ENCODE measurements around the gene VPS37B.
"Not testable (repeated sequence)": the region's sequence is repeated elsewhere in the genome, so short reads cannot be mapped to it uniquely, and the experiment has no call there.

VPS37B gene, protein sequence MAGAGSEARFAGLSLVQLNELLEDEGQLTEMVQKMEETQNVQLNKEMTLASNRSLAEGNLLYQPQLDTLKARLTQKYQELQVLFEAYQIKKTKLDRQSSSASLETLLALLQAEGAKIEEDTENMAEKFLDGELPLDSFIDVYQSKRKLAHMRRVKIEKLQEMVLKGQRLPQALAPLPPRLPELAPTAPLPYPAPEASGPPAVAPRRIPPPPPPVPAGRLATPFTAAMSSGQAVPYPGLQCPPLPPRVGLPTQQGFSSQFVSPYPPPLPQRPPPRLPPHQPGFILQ

DNA sequence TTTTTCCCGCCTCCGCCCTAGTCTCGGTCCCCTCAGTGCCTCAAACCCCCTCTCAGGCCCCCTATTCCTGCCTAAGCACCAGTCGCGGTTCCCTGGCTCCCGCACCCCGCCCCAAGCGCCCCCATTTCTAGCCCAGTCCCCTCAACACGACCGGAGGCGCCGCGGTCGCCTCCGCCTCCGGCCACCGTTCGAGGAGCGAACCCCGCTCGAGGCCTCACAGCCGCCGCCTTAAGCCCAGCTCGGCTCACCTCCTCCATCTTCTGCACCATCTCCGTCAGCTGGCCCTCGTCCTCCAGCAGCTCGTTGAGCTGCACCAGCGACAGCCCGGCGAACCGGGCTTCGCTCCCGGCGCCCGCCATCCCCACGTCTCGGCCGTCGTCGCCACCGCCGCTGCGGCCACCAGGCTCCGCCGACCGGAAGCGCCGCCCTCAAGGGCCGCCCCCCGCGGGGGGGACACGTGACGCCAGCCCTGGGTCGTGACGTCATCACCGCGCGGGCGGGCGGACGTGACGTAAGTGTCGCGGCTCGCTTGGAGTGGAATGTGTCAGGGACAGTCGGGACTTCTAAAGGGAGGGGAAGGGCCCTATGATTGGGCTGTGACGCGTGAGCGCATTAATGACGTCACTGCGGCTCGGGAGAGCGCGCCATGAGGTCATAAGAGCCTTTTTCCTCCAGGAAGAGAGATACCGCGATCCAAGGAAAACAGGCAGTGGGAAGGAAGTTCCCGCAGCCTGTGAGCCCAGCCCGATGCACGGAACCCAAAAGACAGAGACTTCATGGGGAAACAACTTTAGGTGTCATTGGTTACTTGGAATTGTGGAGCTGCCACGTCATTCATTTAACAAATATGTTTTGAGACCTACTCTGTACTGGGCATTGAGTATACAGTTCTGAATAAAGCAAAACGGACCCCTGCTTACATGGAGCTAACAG is at the start of gene VPS37B:
TSS of gene VPS37B (minus strand) at position 421 of the 933 bp plus-strand sequence. CDS start at position 359, 62 bp downstream.
- in situ Hi-C loops (cut with HindIII; ENCODE audit: low sequenced_read_pairs) = no loop called here
- peak within 1 kb of the TSS; percentile 84 for H3K4me3 ChIP-seq (ENCODE audit: low read depth, low read length)
- TF ChIP-seq, protein P1, sequence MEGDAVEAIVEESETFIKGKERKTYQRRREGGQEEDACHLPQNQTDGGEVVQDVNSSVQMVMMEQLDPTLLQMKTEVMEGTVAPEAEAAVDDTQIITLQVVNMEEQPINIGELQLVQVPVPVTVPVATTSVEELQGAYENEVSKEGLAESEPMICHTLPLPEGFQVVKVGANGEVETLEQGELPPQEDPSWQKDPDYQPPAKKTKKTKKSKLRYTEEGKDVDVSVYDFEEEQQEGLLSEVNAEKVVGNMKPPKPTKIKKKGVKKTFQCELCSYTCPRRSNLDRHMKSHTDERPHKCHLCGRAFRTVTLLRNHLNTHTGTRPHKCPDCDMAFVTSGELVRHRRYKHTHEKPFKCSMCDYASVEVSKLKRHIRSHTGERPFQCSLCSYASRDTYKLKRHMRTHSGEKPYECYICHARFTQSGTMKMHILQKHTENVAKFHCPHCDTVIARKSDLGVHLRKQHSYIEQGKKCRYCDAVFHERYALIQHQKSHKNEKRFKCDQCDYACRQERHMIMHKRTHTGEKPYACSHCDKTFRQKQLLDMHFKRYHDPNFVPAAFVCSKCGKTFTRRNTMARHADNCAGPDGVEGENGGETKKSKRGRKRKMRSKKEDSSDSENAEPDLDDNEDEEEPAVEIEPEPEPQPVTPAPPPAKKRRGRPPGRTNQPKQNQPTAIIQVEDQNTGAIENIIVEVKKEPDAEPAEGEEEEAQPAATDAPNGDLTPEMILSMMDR (IDR thresholded peaks at IDR 0.05; ENCODE audit: low read depth, low read length, missing control alignments) = no peak
- DNase-seq (ENCODE audit: low read depth) = no peak

DNA sequence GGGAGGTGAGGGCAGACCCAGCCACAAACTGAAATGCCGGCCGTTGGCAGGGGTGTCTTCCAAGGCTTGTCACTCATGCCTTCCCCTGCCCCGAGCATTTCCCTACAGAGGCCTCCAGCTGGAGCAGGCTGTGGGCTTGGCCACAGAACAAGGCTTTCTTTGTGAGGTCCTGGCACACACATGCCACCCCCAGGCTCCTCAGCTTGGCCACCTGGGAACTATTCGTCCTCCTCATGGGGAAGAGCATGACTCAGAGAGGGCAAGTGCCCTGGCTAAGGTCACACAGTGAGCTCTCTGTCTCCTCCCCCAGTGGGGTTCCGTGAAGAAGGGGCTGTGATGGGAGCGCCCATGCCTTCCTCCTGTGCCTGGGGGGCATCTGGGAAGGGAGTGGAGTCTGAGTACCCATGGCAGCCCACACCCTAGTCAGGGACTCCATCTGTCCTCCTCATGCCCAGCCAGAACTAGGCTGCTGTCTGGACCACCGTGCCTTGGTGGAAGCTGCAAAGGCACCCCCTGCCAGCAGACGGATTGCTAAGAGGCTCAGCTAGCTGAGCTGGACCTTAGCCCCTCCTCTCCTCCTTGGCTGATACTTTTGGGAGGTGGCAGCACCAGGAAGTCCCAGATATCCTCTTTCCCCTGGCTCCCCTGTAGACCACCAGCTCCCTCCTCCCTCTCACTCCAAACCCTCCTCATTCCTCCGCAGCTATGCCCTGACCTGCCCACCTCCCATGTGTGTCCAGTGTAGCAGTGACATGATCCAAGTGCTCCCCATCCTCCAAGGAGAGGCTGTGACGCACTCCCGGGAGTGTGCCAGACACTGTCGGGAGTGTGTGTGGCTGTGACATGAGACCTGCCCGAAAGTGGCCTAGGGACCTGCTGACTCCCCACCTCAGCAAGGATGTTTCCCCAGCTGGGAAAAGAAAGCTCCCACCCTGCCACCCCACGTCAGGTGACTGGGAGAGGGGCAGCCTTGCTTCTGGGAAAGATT is 49.0 kb upstream of the VPS37B start:
- no peak for DNase-seq (ENCODE audit: low read depth)
- TF ChIP-seq, protein P1 (IDR thresholded peaks at IDR 0.05; ENCODE audit: low read depth, low read length, missing control alignments) = no peak
- H3K4me3 ChIP-seq (ENCODE audit: low read depth, low read length) = no peak overlapping the region
- in situ Hi-C loops (cut with HindIII; ENCODE audit: low sequenced_read_pairs) = loop anchor here (5.0 kb wide), 1 partner anchor 63 kb away; no protein-coding TSS in a partner anchor

DNA sequence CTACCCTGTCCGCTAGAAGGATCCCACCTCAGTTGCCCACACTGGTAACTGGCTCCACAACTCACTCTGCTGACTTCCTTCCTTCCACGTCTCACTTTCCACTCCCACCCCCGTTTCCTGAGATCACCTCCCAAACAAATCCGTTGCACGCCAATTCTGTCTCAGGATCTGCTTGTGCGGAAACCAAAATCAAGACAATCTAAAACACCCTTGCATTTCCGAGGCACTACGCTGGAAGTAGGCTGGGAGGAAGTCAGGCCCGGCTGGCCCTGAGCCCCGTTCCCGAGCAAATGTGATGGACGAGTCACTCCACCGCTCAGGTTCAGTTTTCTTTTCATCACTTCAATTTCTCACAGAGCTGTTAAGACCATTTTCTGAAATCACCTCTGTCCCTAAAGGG is 47.3 kb upstream of the VPS37B start:
- TF ChIP-seq, protein P1 (IDR thresholded peaks at IDR 0.05; ENCODE audit: low read depth, low read length, missing control alignments) = no peak

DNA sequence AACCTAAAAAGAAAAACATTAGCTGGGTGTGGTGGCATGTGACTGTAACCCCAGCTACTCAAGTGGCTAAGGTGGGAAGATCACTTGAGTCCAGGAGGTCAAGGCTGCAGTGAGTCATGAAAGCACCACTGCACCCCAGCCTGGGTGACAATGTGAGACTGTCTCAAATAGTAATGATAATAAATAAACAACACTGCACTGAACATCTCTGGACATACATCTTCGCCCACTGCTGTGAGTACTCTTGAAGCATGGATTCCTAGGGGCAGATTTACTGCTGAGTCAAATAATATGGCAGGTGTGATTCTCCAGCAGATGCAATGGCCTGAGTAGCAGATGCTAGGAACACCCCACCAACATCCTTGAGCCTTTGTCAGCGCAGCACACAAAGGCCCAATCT is 46.7 kb upstream of the VPS37B start:
- TF ChIP-seq, protein P1 (IDR thresholded peaks at IDR 0.05; ENCODE audit: low read depth, low read length, missing control alignments) = no peak
- in situ Hi-C loops (cut with HindIII; ENCODE audit: low sequenced_read_pairs) = no loop called here
- no peak overlapping the region for H3K4me3 ChIP-seq (ENCODE audit: low read depth, low read length)
- no peak for DNase-seq (ENCODE audit: low read depth)

More for the DNA sequence above, 47.3 kb upstream of the VPS37B start:
- in situ Hi-C loops (cut with HindIII; ENCODE audit: low sequenced_read_pairs) = no loop called here
- no peak overlapping the region for H3K4me3 ChIP-seq (ENCODE audit: low read depth, low read length)
- no peak for DNase-seq (ENCODE audit: low read depth)

DNA sequence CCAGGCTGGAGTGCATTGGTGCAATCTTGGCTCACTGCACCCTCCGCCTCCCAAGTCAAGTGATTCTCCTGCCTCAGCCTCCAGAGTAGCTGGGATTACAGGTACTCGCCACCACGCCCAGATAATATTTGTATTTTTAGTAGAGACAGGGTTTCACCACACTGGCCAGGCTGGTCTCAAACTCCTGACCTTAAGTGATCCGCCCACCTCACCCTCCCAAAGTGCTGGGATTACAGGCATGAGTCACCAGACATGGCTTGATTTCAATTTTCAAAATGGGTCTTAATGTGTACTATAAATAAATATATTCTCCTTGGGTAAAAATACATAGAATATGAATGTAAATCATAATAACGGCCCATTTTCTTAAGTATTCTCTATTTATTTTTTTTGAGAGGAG is 45.4 kb upstream of the VPS37B start:
- DNase-seq (ENCODE audit: low read depth); in situ Hi-C loops (cut with HindIII; ENCODE audit: low sequenced_read_pairs); H3K4me3 ChIP-seq (ENCODE audit: low read depth, low read length): not testable (repeated sequence)

DNA sequence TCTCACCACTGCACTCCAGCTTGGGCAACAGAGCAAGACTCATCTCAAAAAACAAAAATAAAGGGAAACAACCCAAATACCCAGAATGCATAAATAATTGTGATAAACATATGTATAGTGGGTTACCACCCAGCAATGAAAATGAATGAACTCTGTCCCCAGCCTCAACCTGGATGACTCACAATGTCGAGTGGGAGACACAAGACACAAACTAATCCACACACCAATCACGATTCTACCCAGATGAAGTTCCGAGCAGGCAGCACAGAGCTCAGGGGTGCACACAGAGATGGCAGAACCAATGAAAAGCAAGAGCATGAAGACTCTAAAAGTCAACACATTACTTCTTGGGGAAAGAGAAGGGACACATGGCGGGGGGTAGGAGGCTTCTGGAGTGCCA is 43.2 kb upstream of the VPS37B start:
- TF ChIP-seq, protein P1 (IDR thresholded peaks at IDR 0.05; ENCODE audit: low read depth, low read length, missing control alignments) = no peak
- H3K4me3 ChIP-seq (ENCODE audit: low read depth, low read length) = no peak overlapping the region
- DNase-seq (ENCODE audit: low read depth) = no peak
- in situ Hi-C loops (cut with HindIII; ENCODE audit: low sequenced_read_pairs) = no loop called here

Data from astrocyte of the cerebellum (primary cell).